HG03558 (cell line): ENCODE measurements around the gene ARHGAP27.
"Not testable (repeated sequence)": the region's sequence is repeated elsewhere in the genome, so short reads cannot be mapped to it uniquely, and the experiment has no call there.

Experiments used
- ATAC-seq: cut with Tn5 transposase; IDR thresholded peaks from one replicate; pipeline ENCODE4 v1.9.1; 2021; ENCODE audit warnings: moderate number of reproducible peaks; ENCODE audit not compliant: unreplicated experiment; ENCODE audit errors: extremely low read depth

ARHGAP27 gene

DNA sequence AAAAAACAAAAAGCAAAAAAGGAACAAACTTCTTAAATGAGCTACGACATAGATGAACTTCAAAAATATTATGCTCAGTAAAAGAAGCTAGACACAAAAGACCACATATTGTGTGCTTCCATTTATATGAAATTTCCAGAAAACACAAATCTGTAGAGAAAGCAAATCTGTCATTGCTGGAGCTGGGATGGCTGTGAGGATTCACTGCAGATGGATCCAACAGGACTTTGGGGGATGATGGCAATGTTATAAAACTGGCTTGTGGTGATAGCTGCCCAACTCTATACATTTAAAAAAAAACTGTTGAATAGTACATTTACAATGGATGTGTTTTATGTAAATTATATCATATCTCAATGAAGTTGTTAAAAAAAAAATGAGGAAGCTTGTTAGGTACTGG, 63.2 kb downstream of the ARHGAP27 start:
- ATAC-seq, result no peak

DNA sequence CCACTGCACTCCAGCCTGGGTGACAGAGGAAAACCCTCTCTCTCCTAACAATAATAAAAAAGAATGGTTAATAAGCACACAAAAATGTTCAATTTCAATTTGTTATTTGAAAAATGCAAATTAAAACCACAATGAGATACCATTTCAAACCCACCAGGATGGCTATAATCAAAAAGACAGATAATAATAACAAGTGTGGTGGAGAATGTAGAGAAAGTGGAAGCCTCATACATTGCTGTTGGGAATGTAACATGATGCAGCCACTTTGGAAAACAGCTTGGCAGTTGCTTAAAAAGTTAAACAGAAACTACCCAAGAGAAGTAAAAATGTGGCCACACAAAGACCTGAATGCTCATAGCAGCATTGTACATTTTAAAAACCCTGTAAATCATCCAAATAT, 64.0 kb downstream of the ARHGAP27 start:
- no peak for ATAC-seq

DNA sequence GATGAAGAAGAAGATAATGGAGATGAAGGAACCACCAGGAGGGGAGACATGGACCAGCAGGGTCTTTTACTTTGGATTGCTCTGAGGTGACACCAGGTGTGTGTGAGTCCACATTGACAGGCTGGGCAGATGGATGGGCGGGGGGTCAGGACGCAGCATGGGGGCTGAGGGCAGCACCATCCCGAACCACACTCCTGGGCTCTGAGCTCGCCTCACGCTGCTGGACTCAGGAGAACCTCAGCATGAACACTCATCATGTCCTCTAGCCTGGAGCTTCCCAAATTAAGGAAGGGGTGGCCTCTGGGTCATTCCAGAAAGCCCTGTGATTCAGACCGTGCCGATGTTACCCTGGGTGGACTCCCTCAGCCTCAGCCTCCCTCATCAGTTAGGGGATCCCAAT, 65.5 kb downstream of the ARHGAP27 start:
- no peak for ATAC-seq

DNA sequence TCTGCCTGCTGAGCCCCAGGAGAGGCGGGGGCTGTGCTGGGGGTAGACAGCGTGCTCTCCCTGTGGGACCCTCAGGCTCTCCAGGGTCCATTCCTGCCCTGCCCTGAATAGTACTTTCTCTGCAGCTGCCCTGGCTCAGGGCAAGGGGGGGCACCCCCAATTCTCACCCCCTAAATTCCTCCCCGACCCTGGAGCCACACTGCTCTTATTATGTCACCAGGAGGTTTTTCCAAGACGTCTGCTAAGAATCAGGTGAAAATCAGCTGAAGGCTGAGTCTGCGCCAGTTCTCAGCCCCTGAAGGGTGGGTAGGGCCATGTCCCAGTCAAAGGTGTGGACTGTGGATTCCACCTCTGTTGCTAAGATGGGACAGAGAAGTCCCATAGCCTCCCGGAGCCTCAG, 66.0 kb downstream of the ARHGAP27 start:
- no peak for ATAC-seq

DNA sequence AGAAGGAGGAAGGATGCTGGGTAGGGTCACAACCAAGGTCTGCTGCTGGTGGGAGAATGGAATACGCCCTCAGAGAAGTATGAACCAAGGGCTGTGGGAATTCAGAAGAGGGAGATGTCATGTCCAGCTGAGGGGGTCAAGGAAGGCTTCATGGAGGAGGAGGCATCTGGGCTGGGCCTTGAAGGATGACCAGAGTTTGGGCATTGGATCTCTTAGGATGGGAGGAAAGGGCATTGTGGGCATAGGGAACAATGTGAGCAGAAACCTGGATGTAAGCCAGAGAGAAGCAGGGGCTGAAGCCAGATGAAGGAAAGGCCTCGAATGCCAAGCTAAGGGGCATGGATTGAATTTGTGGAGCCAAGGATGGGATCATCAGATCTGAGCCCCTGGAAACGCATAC, 66.6 kb downstream of the ARHGAP27 start:
- ATAC-seq, result no peak

DNA sequence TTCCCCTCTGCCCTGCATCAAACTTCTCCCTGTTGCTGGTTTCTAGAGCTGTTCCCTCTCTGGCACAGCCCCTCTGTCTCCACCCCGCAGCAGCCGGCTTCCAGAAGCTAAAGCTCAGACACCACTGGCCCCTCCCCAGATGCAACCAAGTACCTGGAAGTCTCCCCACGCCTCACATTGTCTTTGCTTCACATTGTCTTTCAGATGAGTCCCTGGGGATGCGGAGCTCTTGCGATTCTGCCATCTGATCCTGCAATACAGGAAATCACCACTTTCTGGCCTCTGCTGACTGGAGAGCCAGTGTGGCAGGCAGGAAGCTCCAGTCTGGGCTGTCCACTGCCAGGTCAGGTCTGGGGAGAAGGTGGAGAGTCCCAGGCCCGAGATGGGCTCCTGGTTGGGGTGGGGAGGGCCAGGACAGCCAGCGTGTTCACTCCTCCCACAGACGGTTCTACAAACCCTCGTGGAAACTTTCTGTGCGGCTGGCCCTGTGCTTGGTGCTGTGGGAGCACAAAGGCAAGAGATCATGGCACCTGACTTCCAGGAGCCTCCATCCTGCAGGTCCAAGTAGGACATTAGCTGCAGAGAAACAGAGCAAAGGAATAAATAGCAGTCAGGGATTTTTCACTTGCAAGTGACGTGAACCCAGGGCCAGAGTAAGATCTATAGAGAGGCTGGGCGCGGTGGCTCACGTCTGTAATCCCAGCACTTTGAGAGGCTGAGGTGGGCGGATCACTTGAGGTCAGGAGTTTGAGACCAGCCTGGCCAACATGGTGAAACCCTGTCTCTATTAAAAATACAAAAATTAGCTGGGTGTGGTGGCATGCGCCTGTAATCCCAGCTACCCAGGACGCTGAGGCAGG, 67.9 kb downstream of the ARHGAP27 start:
- no peak for ATAC-seq

DNA sequence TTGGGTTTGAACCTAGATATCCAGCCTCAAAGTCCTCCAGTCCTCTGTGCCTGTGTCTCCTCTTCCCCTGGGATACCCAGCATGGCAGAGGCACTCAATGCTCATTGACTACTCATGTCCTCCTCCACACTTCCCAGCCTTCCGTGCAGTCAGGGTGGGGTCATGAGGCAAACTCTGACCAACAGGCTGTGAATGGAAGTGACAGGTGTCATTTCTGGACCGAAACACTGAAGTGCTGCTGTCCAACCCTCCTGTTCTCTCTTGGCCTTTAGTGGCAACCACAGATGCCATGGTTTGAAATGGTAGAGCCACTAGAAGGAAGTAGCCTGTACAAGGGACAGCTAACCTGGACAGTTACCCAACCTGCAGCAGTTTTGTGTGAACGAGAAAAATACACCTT, 69.2 kb downstream of the ARHGAP27 start:
- no peak for ATAC-seq

DNA sequence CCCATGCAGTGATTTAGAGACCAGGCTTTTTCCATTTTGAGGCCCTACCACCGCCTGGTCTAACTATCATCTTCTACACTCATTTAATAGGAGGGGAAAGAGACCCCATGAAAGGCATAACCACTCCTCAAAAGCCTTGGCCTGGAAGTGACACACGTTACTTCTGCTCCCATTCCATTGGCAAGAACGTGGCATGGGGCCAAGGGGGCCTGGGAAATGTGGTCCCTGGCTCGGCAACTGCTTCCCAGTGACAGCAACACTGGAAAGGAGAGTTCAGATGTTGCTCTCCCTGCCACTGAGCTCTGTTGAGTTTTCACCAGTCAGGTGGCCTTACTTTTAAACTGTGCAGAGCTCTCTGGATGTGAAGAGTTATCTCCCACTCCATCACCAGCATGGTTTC, 70.7 kb downstream of the ARHGAP27 start:
- ATAC-seq, result no peak

DNA sequence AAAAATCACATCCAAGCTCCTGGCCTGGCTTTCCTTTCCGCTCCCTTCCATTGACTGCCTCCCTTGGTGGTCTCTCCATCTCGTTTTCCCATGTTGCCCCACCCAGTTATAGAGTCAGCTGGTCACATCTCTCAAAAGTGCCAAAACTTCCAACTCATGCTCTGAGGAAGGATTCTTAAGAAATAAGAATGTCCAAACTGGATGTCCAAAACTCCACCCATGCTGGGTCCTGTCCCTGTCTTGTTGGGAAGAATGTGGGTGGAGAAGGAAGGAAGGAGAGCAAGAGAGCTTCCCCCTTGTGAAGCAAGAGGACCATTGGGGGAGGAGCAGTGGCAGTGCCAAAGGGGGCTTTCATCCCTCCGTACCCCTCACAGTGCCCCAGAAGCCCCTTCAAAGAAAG, 71.2 kb downstream of the ARHGAP27 start:
- no peak for ATAC-seq

DNA sequence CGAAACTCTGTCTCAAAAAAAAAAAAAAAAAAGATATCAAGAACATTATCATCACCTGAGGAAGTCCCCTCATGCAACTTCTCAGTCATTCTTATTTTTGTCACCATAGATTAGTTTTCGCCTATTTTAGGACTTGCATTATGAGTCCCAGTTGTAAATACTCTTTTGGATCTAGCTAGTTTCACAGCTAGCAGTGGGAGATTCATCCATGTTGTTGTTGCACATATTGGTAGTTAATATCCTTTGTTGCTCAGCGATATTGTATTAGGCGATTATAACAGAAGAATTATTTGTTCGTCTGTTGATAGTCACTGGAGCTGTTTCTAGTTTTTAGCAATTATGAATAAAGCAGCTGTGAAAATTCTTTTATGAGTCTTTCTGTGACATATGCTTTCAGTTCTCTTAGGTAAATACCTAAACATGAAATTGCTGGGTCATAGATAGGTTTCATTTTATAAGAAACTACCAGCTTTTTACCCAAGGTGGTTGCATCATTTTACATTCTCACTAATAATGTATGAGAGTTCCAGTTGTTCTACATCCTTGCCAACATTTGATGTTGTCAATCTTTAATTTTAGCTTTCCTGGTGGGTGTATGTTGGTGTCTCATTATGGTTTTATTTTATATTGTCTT, 75.2 kb downstream of the ARHGAP27 start:
- ATAC-seq, result no peak

DNA sequence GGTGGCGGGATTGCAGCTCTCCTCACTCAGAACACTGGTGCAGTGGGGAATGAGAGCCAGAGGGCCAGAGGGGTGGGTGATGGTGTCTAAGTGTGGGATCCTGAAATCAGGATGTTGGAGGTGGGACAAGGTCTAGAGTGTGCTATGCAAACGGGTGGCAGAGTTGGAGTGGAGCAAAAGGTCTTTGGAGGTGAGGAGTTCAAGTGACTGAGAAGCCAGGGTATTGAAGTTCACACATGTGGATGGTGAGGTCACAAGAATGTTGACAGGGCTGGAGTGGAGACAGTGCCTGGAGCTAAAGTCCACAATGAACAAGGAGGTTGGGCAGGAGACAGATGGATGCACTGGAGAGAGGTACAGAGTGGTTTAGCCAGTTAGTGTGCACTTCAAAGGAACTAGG, 77.6 kb downstream of the ARHGAP27 start:
- ATAC-seq, result no peak

DNA sequence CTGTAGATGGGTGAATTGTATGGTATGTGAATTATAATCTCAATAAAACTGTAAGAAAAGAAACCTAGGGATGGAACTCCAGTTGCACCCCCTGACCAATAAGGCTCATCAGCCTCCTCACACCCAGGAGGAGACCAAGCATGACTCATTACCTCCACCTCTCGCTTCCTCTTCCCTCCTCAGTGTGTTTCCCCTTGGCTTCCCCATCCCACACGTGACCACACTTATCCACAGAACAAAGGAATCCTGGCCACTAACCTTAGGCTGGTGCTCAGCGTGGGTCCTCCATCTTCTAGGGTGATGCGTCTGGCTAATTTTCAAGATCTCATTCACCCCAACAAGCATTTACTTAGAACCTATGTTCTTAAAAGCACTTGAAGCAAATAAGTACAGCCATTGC, 79.6 kb downstream of the ARHGAP27 start:
- ATAC-seq, result no peak

DNA sequence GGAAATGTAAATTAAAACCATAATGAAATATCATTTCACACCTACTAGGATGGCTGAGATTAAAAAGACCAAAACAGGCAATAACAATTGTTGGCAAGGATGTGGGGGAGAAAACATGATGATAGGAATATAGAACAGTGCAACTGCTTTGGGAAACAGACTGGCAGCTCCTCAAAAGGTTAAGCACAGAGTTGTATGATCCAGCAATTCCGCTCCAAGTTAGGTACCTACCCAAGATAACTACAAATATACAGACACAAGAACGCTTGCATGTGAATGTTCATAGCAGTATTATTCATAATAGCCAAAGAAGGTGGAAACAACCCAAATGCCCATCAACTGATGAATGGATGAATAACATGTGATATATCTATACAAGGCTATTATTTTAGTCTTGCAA, 80.8 kb downstream of the ARHGAP27 start:
- ATAC-seq, result no peak

DNA sequence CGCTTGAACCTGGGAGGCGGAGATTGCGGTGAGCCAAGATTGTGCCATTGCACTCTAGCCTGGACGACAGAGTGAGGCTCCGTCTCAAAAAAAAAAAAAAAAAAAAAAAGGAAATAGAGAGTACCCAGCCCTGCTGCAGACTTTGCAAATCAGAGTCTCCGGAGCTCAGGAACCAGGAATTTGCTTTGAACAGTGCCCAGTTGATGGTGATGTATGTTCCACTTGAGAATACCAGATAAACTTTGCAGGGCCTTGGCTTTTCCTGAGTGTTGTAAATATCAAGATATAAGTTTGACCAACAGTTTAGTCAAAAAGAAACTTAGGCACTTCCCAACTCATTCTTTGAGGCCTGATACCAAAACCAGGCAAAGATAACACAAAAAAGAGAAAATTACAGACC, 85.2 kb downstream of the ARHGAP27 start:
- ATAC-seq, result no peak

DNA sequence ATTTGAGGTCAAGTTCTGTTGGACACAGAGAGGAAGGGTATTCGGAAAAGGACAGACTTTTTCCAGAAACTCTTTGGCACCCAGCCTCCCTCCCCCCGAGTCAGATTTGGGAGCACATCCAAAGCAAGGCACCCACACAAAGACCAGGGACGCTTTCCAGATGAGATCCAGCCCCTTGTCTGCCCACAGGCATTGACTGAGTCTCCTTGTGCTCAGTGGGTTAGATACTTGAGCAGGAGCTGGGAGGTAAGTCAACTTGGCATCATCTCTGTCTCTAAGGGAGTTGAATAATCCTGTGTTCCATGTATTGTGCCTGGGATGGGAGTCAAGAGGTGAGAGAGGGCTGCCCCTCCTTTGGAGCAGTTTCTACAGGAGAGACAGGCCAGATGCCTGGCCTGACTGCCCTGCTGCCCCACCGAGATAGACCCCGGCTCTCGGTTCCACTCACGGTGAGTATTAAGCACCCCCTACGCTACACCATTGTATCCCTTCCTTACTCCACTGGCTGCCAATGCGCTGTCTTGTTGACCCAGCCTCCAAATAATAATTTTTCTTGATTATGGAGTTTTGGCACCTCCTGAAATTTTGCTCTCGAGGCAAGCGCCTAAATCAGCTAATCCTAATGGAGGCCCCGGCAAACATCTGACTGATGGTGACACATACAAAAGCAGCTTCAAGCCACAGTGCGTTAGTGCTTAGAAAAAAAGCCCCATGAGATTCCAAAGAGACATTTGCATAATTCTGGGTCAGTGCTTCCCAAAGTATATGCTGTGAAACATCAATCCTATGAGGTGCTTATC, 86.3 kb downstream of the ARHGAP27 start:
- no peak for ATAC-seq

DNA sequence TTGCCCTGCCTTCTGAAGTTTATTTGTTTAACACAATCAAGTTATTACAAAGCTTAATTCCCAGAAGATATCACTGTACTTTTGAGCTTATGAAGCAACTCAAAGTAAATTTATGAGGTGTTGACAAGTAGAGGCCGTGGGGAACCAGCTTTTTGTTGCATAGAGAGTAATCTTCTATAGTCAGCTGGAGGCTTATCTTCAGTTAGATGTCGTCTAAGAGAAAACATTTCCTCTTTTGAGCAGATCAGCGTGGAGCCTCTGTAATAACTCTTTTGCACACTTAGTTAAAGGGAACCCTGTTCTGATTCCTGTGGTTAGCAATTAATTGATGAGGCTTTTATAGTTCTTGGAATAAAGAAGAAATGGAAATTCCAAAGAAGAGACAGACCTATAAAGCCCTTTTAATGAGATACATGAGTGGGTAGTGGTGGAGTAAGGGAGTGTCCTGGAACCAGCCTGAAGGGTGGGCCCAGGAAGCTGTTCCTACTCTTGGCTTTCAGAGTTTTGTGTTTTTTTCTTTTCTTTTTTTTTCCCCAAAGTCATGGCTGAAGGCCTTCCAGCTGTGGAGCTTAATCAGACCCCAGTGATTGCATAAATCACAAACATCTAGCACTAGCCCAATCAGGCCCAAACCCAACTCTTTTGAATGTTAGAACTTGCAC, 87.0 kb downstream of the ARHGAP27 start:
- ATAC-seq, result no peak

DNA sequence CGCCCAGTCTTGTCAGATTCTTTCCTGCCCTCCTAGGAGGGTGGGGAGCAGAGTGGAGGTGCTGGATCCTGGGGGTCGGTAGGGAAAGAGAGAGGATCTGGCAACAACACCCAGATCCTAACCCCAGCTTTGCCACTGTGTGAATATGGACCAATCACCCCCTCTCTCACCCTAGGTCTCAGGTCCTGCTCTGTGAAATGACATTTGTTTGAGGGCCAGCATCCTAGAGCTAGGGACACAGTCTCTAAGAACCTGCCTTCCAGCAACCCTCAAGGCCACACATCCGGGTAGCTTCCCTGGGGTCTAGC, 87.5 kb downstream of the ARHGAP27 start:
- ATAC-seq, result no peak

DNA sequence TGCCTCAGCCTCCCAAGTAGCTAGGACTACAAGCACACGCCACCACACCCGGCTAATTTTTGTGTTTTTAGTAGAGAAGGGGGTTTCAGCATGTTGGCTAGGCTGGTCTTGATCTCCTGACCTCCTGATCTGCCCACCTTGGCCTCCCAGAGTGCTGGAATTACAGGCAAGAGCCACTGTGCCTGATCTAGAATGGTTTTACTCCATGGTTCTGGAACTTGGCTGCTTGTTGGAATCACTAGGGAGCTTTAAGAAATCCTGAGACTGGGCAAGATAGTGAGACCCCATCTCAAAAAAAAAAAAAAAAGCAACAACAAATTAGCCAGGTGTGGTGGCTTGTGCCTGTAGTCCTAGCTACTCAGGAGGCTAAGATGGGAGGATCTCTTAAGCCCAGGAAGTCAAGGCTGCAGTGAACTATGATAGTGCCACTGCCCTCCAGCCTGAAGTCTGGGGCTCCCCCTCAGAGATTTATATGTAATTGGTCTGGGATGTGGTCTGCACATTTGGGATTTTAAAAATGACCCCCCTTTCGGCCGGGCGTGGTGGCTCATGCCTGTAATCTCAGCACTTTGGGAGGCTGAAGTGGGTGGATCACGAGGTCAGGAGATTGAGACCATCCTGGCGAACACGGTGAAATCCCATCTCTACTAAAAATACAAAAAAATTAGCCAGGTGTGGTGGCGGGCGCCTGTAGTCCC, 88.6 kb downstream of the ARHGAP27 start:
- not testable (repeated sequence) for ATAC-seq
